Measurements from ENCODE around the gene HOXA4.

HOXA4 gene

GRCh38 chr7:27154901-27155815, 24.6 kb upstream of the HOXA4 start:
- H3K27ac ChIP-seq, result peak overlapping the region; percentile 78 to 84
- H3K36me3 ChIP-seq, result no peaks in the 10 kb centered on the region
- H3K4me1 ChIP-seq, result peaks cover 0 to 35% (median 26%) of the 10 kb centered on the region in 4 donors
- TF ChIP-seq CTCF (IDR thresholded peaks at IDR 0.05), result no peak
- H3K4me3 ChIP-seq, result peak overlapping the region; percentile 62 to 75
- H3K27me3 ChIP-seq, result no peaks in the 10 kb centered on the region
- H3K9me3 ChIP-seq, result no peaks in the 10 kb centered on the region
- DNase-seq, result no peak
- intact Hi-C loops (cut with DNase I; ENCODE audit: low total_unique reads), result loop anchor here (5.0 kb wide), 1 partner anchor 293 kb away; the partner anchor contains the start of gene SKAP2

- intact Hi-C loops (cut with DNase I; ENCODE audit: low total_unique reads), result no loop called here
- no peaks in the 10 kb centered on the region for H3K36me3 ChIP-seq
- H3K4me1 ChIP-seq, result peaks cover under 1 to 40% (median 32%) of the 10 kb centered on the region in 4 donors
- no peaks in the 10 kb centered on the region for H3K27me3 ChIP-seq
- H3K27ac ChIP-seq, result peak overlapping the region in 1 of 2 donors; percentile 84
- no peak overlapping the region for H3K4me3 ChIP-seq
- no peak for TF ChIP-seq CTCF (IDR thresholded peaks at IDR 0.05)
- peak in 1 of 2 donors; percentile 60 for DNase-seq
- no peaks in the 10 kb centered on the region for H3K9me3 ChIP-seq
Observed at GRCh38 chr7:27154369-27154768, 23.8 kb upstream of the HOXA4 start.

GRCh38 chr7:27153526-27153925, 23.0 kb upstream of the HOXA4 start:
- TF ChIP-seq CTCF (IDR thresholded peaks at IDR 0.05), result no peak
- no peak for DNase-seq
- H3K36me3 ChIP-seq, result no peaks in the 10 kb centered on the region
- peaks cover 9 to 47% (median 40%) of the 10 kb centered on the region in 4 donors for H3K4me1 ChIP-seq
- H3K27me3 ChIP-seq, result no peaks in the 10 kb centered on the region
- intact Hi-C loops (cut with DNase I; ENCODE audit: low total_unique reads), result no loop called here
- H3K9me3 ChIP-seq, result no peaks in the 10 kb centered on the region
- H3K27ac ChIP-seq, result peak overlapping the region; percentile 94 to 95
- H3K4me3 ChIP-seq, result no peak overlapping the region

GRCh38 chr7:27152816-27153442, 22.4 kb upstream of the HOXA4 start:
- Histone ChIP-seq H3K4me3 (peak overlapping the region; percentile 66 to 78), H3K4me1 (peaks cover 10 to 52% (median 45%) of the 10 kb centered on the region in 4 donors), H3K27ac (peak overlapping the region; percentile 94 to 95), H3K9me3 (no peaks in the 10 kb centered on the region), H3K27me3 (no peaks in the 10 kb centered on the region), H3K36me3 (no peaks in the 10 kb centered on the region)
- no peak for TF ChIP-seq CTCF (IDR thresholded peaks at IDR 0.05)
- intact Hi-C loops (cut with DNase I; ENCODE audit: low total_unique reads), result no loop called here
- no peak for DNase-seq

- peaks cover 10 to 59% (median 50%) of the 10 kb centered on the region in 4 donors for H3K4me1 ChIP-seq
- H3K27me3 ChIP-seq, result no peaks in the 10 kb centered on the region
- no peak for TF ChIP-seq CTCF (IDR thresholded peaks at IDR 0.05)
- intact Hi-C loops (cut with DNase I; ENCODE audit: low total_unique reads), result no loop called here
- H3K4me3 ChIP-seq, result peak within 1 kb of the TSS; percentile 66 to 78
- peak within 1 kb of the TSS; percentile 94 to 95 for H3K27ac ChIP-seq
- H3K9me3 ChIP-seq, result no peaks in the 10 kb centered on the region
- H3K36me3 ChIP-seq, result no peaks in the 10 kb centered on the region
- DNase-seq, result peak; percentile 78 to 90
Observed at GRCh38 chr7:27151931-27152815, 21.6 kb upstream of the HOXA4 start, which contains the start of gene HOXA3. TSS of gene HOXA3 (minus strand) at chr7:27152583. CDS start at chr7:27110640, 41,943 bp downstream.
